HG03469 (cell line): ENCODE measurements around the gene PDS5B.
"Not testable (repeated sequence)": the region's sequence is repeated elsewhere in the genome, so short reads cannot be mapped to it uniquely, and the experiment has no call there.

Experiments used
- ATAC-seq: cut with Tn5 transposase; IDR thresholded peaks from one replicate; pipeline ENCODE4 v1.9.1; 2021; ENCODE audit warnings: mild to moderate bottlenecking, moderate library complexity, moderate number of reproducible peaks; ENCODE audit not compliant: unreplicated experiment

PDS5B gene

DNA sequence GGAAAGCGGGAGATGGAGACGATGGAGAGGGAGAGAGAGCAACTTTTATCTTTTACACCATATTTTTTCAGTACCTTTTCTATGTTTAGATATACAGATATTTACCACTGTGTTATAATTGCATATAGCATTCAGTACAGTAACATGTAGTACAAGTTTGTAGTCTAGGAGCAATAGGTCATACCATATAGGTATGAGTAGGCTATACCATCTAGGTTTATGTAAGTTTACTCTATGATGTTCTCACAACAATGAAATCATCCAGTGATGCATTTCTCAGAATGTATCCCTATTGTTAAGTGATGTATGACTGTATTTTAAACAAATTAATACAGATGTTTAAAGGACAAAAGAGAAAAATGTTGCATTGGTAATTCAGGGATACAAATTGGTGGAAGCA is 136.1 kb downstream of the PDS5B start:
- ATAC-seq: no peak

GRCh38 chr13:32723987-32724386 is 137.7 kb downstream of the PDS5B start:
- no peak for ATAC-seq

GRCh38 chr13:32726374-32727037 is 140.3 kb downstream of the PDS5B start:
- ATAC-seq: no peak

GRCh38 chr13:32728327-32728726 is 142.1 kb downstream of the PDS5B start:
- no peak for ATAC-seq

GRCh38 chr13:32729097-32729496 is 142.8 kb downstream of the PDS5B start:
- ATAC-seq: not testable (repeated sequence)

DNA sequence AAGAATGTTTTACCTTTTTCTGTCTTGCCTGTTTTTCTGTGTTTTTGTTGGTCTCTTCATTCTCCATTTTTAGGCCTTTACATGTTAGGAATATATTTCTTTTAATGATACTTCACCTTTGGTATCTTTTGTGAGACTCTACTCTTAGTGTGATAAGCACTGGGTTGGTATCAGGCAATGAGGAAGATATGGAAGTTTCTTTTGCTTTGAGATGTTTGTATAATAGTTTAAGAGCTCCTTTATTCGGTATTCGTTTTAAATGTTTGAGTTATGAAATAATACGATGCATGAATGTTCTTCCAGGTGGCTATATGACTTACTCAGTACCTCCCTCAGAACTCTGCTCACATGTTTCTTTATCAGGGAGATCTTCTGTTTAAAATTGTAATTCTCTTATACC is 144.8 kb downstream of the PDS5B start:
- ATAC-seq: no peak

- ATAC-seq: no peak
Observed at GRCh38 chr13:32731576-32731975, 145.3 kb downstream of the PDS5B start.

DNA sequence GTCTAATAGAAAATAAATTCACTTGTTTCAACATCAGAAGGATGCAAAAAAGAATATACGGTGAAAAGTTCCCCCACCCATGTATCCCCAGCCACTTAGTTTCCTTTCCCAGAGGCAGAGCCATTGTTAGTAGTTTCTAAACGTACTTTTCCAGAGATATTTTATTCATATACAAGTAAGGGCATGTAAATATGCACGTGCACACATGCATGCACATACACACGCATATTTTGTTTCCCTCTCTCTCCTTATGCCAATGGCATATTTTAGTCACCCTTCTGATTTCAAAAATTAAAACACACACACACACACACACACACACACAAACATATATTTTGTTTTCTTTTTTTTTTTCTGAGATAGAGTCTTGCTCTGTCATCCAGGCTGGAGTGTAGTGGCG is 147.4 kb downstream of the PDS5B start:
- ATAC-seq: no peak

GRCh38 chr13:32734511-32734910 is 148.3 kb downstream of the PDS5B start:
- ATAC-seq: no peak

GRCh38 chr13:32735859-32736258 is 149.6 kb downstream of the PDS5B start:
- ATAC-seq: no peak

- no peak for ATAC-seq
Observed at GRCh38 chr13:32736648-32737047, 150.4 kb downstream of the PDS5B start.

- peak; percentile 56 for ATAC-seq
Observed at GRCh38 chr13:32737111-32737571, 150.9 kb downstream of the PDS5B start.

DNA sequence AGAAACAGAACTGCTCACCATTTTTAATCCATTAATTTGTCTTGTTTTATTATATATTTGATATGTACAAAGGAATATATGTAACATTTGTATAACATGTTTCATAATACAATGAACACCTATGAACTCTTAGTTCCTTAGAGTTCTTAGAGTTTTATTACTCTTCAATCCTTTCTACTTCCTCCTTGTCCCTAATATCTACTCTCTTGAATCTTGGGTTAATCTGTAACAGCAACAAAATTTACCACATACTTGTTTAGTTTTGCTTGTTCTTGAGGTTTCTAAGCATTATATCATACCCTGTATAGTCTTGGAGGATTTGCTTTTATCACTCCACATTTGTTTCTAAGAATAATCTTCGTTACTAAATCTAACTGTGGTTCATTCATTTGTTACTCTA is 151.4 kb downstream of the PDS5B start:
- ATAC-seq: peak; percentile 31

DNA sequence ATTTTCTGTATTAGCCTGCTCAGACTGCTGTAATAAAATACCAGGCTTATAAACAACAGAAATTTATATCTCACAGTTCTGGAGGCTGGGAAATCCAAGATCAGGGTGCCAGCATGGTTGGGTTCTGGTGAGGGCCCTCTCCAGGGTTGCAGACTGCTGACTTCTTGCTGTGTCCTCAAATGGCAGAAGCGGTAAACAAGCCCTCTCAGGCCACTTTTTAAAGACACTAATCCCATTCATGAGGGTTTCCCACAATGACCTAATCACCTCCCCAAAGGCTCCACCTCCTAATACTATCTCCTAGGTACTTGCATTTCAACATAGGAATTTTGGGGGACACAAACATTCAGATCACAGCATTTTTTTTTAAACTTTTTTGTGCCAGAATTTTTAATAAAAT is 159.3 kb downstream of the PDS5B start:
- no peak for ATAC-seq

DNA sequence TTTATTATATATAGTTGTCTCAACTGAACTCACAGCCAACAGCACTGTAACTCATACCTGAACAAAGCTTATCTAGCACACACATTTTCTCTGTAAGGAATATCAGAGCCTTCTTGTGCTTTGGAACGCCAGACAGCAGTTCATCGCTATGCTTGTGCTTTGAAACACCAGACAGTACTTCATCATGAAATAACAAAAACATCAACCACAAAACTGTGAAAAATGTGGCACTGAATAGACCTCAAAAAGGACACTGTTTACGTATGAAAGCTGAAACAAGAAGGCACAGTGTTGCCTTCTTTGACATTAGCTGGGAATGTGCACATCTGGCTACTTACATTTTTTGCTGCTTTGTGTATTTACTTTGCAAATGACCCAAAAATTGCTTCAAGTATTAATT is 160.2 kb downstream of the PDS5B start:
- ATAC-seq: no peak

DNA sequence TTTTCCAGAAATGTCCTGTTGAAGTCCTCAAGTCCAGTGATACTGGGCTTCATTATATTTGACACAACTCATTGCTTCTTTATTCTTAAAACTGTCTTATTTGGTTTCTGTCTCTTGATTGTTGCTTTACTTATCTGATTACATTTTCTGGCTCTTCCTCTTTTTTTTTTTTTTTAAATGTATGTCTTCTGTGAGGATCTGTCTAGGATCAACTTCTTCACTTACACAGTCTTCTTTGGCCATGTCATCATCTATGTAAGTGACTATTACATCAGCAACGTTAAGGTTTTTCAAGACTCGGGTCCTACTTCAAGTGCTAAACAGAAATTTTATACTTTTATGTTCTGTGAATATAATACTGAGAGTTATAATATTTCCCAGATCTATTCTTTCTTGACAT is 162.1 kb downstream of the PDS5B start:
- ATAC-seq: no peak

- ATAC-seq: no peak
Observed at GRCh38 chr13:32751340-32751739, 165.1 kb downstream of the PDS5B start.

DNA sequence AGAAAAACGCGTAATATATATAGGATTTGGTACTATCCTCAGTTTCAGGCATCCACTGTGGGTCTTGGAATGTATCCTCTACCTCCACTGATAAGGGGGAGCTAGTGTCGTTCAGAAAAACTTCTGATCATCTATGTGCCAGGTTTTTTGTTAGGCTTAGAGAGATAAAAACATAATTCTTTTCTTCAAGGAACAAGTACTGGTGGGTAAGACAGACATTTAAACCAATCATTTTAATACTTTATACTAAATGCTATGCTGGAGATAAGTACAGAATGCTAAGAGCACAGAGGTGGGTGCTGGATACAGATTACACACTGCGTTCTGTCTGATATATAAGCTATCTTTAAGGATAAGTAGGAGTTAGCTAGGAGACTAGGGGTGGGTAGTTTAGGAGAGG is 166.1 kb downstream of the PDS5B start:
- ATAC-seq: no peak

- no peak for ATAC-seq
Observed at GRCh38 chr13:32752997-32753606, 166.8 kb downstream of the PDS5B start.

DNA sequence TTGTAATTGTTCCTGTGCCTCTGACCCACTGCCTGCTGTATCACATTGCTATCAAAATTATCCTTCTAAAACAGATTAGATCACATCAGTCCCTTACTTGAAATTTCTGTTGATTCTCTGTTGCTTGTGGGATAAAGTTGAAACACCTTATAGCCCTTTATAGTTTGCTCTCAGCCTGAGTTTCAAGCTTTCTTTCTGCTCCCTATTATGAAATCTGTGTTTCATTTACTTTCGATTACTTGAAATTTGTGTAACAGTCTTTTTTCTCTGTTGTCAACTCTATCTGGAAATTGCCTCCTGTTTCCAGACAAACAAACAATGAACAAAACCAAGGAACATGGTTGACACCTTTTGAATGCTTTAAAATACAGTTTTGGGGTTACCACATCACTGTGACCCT is 167.9 kb downstream of the PDS5B start:
- no peak for ATAC-seq

- ATAC-seq: no peak
Observed at GRCh38 chr13:32759152-32759551, 172.9 kb downstream of the PDS5B start.

DNA sequence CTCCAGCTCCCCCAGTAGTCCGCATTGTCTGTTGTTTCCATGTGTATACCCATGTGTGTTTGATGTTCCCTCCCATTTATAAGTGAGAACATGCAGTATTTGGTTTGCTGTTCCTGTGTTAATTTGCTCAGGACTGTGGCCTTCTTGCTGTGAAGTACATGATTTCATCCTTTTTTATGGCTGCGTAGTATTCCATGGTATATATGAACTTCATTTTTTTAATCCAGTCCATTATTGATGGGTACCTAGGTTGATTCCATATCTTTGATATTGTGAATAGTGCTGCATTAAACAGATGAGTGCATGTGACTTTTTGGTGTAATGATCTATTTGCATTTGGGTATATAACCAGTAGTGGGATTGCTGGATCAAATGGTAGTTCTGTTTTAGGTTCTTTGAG is 175.2 kb downstream of the PDS5B start:
- ATAC-seq: no peak

DNA sequence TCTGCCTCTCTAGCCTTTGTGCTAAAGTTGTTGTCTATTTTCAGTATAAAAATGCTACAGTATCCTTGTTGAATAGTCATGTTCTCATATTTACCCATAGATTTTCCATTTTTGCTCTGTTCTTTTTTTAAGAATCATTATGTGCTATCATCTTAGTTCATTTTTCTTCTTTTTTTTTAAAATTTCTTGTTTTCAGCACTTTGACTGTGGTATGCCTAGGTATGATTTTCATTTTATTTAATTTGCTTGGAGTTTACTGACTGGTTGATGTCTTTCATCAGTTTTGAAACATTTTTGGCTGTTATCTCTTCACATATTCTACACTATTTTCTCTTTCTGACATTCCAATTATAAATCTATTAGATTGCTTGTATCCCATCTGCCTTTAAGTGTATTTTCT is 192.9 kb downstream of the PDS5B start:
- no peak for ATAC-seq
